GM21390 (cell line): Measurements from ENCODE around the gene WFIKKN2.

Experiments used
- ATAC-seq: cut with Tn5 transposase; IDR thresholded peaks from one replicate; pipeline ENCODE4 v1.9.1; 2021; ENCODE audit not compliant: unreplicated experiment

WFIKKN2 gene

DNA sequence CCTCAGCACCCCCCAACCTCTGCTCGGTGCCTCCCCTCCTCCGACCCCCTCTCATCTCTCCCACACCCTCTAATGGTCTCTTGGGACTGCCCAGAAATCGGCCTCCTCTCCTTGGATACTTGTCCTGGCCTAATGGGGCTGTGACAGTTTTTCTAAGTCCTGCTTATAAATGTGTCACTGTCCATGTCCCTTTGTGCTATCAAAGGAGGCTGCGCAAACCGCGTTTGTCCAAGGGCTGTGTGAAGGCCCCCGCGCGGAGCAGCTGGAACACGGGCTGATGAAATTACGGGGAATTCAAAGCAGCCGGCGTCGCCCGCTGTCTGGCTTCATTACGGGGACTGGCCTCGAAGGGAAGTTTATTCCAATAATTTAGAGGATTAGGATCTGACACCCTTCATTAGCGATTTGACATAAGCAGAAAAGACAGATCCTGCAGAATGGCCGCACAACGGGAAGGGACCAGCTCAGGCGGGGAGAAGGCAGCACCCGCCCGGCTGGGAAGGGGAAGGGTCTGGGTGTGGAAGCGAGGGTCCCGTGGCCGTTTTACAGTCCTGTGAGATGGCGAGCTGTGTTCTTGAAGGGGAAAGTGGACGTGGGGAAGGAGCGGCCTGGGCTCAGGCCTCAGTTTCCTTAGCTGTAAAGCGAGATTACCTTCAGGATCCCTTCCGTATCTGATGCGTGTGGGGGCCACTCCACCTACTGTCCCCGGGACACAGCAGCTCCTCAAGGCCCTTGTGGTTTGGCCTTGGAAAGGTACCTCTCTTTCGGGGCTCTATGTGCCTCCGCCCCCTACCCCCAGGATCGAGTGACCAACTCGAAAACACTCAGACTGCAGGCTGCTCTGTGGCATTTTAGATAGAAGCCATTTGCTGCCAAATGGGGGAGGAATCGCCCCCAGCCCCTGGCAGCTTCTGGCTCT is 1.6 kb upstream of the WFIKKN2 start:
- no peak for ATAC-seq

DNA sequence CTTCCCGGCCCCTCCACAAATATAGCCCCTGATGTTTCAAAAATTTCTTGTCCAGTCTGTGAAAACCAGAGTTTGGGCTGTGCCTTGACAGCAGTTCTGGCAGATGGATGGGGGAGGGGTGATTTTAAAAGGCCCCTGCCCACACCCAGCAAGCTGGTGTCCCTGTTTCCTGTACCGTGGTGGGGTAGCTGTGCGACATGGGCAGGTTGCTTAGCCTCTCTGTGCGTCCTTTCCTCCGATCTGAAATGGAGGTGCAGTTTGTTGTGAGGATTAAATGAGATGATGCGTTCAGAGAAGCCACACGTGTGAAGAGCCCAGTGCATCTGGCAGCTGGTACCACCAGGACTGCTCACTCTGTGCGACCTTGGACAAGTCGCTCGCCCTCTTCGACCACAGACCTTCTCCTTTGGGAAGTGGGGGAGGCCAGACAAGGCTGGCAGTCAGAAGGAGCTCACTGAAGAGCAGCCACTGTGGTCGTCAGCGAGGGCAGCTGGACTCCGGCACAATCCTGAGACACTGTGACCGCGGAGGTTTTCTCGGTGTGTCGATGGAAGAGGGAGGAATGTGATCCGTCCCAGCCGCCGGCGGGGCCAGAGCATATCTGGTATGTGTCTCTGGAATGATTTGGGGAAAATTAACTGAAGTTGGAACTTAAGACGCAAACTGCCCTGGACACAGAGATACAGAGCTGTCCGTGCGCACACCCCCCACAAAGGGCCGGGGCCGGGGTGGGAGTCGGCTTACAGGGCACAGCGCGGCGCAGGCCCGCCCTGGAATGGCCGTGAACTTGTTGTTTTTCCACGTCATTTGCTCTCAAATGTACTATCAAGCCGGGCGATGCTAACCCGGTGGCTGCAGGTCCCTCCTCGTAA is 721 bp upstream of the WFIKKN2 start:
- no peak for ATAC-seq

DNA sequence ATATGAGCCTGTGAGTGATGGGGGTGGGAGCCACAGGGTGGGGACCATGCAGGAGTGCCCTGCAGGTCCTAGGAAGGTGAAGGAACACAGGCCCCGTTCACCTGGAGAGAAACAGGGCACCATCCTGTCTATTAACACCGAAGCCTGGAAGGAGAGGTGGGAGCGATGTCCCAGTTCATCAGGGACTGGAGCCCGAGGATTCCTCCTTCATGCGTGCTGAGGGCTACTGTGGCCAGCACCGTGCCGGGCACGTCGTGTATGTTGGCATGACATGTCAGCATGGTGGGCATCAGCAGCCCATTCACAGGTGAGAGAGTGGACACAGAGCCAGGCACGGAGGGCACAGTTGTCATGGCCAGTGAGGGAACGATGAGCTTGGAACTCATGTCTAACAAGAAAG is 1.4 kb downstream of the WFIKKN2 start:
- ATAC-seq: no peak

DNA sequence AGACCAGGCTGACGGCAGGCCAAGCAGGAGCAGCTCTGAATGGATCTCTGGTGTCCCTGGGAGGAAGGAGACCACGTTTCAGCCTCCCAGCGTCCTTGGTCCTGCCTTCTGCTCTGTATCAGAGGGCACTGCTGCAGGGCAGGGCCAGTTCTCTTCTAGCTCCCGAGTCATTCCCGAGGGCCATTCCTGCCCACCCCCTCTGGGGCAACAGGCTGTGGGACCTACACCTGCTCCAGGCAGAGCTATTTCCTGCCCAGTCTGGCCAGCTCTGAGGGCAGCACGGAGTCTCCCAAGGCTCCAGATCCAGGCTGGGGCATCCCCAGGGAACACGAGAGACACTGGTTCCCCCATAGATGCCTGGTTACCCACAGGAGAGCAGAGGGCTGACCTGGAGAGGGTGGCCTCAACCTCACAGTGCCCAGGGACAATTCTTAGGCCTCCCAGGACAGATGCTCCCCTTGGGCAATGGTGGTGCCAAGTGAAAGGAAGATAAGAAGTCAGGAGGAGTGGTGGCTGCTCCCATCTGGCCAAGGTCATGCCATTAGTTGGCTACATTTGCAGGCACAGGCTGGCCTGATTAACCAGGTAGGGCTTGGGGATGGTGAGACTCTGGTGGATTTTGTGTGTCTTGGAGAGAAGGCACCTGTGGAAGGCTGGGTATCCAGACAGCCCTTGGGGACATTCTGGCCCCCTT is 2.0 kb downstream of the WFIKKN2 start:
- no peak for ATAC-seq

DNA sequence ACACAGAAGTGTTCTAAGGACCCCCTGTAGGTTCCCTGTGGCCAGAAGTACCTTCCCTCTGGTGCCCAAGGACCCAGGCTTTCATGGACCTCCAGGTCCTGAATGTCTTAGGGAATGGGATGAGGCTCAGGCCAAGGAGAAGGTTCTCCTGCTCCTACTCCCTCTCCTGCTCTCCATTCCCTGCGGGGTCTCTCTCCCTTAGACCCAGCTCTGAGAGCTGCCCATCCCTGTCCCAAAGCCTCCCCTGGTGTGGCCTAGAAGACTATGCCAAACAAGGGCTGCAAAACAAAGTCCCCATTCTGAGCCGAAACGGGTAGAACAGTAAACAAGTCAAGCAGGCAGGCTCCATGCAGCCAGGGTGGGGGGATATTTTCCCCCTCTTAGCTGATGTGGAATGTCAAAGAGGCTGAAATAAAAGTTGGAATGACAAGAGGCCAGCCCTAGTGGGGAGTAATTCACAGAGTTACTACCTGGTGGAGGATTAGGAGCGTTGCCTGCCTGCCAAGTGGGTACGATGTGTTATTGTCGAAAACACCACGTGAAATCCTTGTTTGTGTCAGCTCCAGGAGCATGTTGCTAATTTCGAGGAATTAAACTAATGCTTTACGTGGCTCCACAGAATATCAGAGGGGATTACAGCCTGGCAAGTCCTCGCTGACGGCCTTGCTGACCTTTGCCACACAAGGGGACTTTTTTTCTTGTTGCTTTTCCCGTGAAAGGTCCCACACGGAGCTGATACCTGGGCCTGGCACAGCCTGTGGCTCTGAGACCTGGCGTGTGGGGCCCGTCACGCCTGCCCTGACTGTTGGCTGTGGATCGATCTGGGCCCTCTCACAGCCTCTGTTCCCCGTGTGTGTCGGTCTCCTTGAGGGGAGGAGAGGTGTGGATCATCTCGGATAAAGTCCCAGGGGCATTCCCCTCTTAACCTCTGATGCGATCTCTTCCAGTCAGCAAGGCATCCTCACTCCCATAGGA is 2.9 kb downstream of the WFIKKN2 start:
- ATAC-seq: no peak

DNA sequence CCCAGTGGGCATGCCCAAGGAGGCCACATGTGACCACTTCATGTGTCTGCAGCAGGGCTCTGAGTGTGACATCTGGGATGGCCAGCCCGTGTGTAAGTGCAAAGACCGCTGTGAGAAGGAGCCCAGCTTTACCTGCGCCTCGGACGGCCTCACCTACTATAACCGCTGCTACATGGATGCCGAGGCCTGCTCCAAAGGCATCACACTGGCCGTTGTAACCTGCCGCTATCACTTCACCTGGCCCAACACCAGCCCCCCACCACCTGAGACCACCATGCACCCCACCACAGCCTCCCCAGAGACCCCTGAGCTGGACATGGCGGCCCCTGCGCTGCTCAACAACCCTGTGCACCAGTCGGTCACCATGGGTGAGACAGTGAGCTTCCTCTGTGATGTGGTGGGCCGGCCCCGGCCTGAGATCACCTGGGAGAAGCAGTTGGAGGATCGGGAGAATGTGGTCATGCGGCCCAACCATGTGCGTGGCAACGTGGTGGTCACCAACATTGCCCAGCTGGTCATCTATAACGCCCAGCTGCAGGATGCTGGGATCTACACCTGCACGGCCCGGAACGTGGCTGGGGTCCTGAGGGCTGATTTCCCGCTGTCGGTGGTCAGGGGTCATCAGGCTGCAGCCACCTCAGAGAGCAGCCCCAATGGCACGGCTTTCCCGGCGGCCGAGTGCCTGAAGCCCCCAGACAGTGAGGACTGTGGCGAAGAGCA is 4.4 kb downstream of the WFIKKN2 start:
- ATAC-seq: no peak

DNA sequence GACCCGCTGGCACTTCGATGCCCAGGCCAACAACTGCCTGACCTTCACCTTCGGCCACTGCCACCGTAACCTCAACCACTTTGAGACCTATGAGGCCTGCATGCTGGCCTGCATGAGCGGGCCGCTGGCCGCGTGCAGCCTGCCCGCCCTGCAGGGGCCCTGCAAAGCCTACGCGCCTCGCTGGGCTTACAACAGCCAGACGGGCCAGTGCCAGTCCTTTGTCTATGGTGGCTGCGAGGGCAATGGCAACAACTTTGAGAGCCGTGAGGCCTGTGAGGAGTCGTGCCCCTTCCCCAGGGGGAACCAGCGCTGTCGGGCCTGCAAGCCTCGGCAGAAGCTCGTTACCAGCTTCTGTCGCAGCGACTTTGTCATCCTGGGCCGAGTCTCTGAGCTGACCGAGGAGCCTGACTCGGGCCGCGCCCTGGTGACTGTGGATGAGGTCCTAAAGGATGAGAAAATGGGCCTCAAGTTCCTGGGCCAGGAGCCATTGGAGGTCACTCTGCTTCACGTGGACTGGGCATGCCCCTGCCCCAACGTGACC is 5.0 kb downstream of the WFIKKN2 start:
- no peak for ATAC-seq

DNA sequence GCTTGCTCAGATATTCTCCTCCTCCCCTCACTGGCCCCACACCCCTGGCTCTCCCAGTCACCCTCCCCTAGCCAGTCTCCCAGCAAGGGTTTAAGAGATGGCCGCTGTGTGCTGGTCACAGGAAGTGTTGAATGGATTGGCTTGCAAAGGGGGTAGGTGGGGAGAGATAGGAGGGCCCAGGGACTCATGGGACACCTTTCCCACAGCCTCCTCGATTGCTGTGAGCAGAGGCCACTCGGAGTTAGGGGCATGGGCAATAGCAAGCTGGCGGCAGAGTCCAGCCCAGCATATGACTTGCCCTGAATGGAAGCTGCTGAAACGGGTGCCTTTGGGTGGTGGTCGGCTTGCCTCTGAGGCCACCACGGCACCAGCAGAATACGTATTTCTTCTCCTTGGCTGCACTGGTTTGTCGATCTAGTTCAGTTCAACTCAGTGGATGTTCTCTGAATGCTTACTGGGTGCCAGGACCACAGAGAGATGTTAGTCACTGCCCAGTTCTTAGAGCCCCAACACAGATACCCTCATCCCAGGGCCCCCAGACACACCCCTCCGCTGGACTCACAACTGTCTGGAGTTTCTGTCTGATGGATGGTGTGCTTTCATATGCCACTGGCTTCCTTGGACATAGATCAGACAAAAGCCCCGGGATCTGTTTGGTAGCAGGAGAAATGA is 6.0 kb downstream of the WFIKKN2 start:
- ATAC-seq: no peak

DNA sequence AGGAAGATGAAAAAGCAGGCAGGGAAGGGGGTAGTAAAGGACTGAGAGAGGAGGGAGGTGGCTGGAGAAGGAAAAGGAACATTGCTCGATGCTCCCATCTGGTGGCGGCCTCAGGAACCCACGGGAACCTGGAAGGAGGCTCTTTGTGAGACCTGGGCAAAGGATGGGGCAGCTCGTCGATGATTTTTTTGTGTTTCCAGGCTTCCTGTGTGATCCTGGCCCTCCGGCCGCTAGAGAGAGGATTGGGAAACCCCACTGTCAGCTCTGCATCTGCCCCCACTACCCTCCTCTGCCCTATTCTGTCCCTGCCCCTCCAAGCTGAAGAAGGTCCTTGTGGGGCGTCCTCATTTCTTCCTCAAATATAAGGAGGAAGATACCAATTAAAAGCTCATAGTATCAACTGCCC is 6.6 kb downstream of the WFIKKN2 start:
- no peak for ATAC-seq

DNA sequence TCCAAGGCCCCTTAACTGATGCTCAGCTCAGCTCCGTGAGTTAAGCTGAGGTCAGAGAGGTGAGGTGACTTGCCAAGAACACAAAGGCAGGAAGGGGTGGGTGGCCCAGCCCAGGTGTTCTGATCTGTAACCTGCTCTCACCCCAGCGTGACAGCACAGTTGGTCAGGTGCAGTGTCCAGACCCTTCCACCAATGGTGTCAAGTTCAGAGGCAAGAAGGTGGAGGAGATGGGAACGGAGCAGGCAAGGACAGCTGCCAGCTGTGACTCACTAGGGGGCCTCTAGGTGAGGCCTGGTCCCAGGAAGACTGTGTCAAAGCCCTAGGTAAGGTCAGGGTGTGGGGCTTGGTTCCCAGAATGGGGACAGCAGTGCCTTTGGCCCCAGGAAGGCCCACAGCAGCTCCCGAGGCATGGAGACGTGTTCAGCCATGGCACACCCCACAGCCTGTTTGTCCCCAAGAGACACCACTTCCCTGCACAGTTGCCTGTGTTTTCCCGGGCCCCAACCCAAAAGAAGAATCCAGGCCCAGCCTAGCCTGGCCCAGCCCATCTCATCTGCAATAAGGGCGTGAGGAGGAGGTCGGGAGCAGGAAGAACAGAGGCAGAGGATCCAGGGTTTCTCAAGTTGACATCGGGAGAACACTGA is 7.2 kb downstream of the WFIKKN2 start:
- ATAC-seq: no peak

DNA sequence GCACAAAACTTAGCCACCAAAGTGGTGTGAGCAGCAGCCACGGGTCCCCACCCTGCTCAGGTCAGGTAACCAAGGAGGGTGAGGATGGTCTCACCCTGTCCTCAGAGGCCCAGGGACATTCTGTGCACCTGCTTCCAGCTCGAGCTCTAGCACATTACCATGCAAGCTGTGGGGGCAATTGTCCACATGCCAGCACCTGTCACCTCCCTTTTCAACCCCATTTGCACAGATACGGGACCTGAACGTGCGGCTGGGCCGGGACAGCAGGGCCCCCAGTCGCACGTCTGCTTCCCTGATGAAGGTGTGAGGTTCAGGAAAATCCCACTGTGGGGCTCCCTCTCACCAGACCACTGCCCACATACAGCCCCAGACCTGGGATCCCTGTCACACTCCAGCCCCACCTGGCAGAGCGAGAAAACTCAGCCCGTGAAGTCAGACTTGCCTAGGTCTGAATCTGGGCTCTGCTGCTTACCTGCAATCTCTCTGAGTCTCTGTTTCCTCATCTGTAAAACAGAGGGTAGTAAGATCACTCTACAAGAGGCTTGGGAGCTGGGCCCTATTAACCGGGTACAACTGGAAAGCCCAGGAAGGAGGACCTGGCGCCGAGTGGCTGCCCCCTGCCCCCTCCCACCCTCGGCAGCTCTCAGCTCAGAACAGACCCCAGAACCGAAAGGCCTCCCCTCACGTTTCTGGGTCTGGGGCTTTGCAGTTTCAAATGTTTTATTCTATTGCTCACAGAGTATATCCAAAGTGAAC is 7.9 kb downstream of the WFIKKN2 start:
- ATAC-seq: no peak

DNA sequence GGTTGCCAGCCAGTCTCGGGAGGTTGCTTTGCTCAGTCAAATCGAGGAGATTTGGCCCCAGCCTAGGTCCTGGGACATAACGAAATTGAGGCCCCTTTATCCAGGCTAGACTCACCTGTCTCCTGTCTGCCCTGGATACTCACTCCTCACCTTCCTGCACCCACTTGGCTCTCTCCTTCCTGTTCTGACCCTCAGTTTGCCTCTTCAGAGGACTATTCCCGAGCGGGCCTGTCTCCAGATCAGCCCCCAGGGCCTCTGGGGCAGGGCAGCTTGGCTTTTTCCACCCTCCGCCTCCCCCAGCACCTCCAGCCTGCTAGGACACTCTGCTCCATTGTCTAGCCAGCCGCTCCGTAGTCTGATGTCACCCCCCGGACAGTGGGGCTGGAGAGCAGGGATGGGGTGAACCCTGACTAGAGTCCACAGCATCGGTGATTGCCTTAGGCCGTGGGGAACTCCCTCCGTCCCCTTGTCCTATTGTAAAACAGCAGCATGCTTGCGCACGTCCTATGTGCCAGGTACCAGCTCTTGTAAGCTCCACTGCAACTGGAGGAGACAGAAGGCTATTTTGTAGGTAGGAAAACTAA is 8.8 kb downstream of the WFIKKN2 start:
- ATAC-seq: no peak

DNA sequence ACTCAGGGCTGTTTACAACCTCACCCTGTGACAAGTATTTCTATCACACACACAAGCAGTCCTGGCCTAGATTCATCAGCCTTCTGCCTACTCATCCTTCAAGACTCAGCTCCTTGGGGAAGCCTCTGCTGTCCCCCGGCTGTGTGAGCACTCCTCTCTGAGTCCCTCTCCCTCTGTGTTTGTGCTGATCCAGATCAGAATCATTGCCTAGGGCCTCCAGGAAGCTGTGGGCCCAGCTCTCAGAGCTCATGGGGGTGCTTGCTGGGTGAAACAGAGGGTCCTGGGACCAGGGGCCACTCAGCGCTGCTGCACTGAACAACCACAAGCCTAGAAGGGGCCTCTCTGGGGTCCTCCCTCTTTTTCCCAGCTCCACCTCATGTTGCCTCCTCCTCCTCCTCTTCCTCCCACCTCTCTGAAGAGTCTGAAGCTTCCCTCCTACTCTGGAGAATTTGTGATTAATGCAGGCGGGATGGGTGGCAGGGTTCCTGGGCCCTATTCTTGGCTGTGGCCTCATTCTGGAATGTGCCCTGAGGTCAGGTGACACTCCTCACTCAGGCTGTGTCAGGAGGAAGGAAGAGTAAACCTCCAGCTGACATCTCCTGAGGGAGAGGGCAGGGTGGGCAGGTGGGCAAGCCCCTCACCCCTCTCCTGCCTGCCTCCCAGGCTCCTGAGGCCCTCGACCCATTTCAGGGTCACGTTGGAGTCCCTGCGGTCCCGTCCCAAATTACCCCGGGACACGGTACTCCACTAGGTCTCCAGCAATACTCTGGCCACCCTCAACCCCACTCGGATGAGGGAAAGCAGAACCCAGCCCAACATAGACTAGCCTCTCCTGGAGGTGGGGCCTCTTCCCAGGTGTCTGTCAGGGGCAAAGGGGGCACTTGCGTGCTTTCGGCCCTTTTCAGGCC is 10.1 kb downstream of the WFIKKN2 start:
- no peak for ATAC-seq

DNA sequence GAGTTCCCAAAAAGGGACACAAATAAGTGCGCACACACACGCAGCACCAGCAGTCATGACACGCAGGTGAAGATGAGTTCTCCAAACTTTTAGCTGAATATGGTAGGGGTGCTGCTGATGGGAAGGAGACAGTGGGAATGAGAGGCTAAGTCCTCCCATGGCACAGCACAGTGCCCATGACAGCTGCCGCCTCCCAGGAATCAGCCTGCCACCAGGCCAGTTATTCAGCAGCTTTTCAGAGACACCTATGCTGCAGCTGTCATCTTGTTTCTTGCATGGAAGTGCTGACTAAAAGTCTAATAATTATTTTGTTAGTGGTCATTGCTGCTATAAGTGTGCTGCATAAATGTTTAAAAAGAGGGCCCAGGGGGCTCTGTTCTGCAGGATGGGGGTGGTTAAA is 12.2 kb downstream of the WFIKKN2 start:
- no peak for ATAC-seq

DNA sequence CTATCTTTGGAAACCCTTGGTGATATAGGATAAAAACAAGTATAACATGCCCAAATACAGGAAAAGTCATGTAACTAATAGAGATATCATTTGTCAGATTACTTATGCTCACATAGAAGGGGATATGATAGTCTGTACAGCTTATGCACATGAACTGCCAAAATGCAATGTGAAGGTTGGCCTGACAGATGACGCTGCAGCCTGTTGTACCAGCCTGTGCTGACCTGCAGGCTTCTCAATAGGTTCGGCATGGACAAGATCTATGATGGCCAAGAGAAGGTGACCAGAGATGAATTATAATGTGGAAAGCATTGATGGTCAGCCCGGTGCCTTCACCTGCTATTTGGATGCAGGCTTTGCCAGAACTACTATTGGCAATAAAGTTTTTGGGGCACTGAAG is 12.7 kb downstream of the WFIKKN2 start:
- ATAC-seq: no peak

DNA sequence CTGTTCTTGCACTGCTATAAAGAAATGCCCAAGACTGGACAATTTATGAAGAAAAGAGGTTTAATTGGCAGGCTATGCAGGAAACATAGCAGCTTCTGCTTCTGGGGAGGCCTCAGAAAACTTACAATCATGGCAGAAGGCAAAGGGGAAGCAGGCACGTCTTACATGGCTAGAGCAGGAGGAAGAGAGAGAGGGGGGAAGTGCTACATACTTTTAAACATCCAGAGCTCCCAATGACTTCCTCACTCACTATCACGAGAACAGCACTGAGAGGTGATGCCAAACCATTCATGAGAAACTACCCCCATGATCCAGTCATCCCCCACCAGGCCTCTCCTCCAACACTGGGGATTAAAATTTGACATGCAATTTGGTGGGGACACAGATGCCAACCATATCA is 13.3 kb downstream of the WFIKKN2 start:
- ATAC-seq: no peak
